Prostate gland (tissue), 2 donors: Measurements from ENCODE around the gene PALM3. TPM values are rescaled to one million over a fixed set of nuclear protein-coding genes. Genes with fewer than 3 reads are reported as not detected.
A peak's percentile ranks its signal among the peaks of the same experiment; 100 is the strongest.

Experiments used
- DNase-seq: peaks from one replicate; pipeline ENCODE4 v3.0.0-alpha.2; 2019; ENCODE audit warnings: low spot score
- H3K27ac ChIP-seq, 2 donors: fragments of 200-600 bp; sonication (generic); 2 replicates each; pipeline ENCODE4 v1.5.1; 2017 to 2019
- H3K27me3 ChIP-seq: fragments of 200-600 bp; sonication (generic); replicated peaks from 2 replicates; pipeline ENCODE4 v1.5.1; 2019; ENCODE audit not compliant: insufficient read depth
- H3K36me3 ChIP-seq, 2 donors: fragments of 200-600 bp; sonication (generic); 1 replicate in 1 of 2; 2 replicates in 1 of 2; pipeline versions ENCODE4 v1.5.1 to v1.8.1; 2017 to 2019
- H3K4me1 ChIP-seq: fragments of 200-600 bp; sonication (generic); replicated peaks from 2 replicates; pipeline ENCODE4 v1.5.1; 2019
- H3K4me3 ChIP-seq, 2 donors: fragments of 200-600 bp; sonication (generic); 2 replicates each; pipeline ENCODE4 v1.5.1; 2017 to 2019
- H3K9me3 ChIP-seq: fragments of 200-600 bp; sonication (generic); 2 replicates; pipeline ENCODE4 v1.5.1; 2017
- POLR2A ChIP-seq: fragments of 450-650 bp; IDR thresholded peaks from one replicate; pipeline ENCODE4 v1.6.1; 2016; ENCODE audit warnings: antibody characterized with exemption, mild to moderate bottlenecking
- POLR2AphosphoS5 ChIP-seq: sonication (generic); formaldehyde crosslinking; IDR thresholded peaks from one replicate; pipeline ENCODE4 v1.6.1; 2017; ENCODE audit warnings: antibody characterized with exemption
- WGBS: methylation state at CpG from one replicate; pipeline ENCODE4 v1.1.5; 2018; 5-methylcytosine and 5-hydroxymethylcytosine counted together
- intact Hi-C: fragments of 100-400 bp; cut with DNase I; formaldehyde crosslinking; loops from one replicate; pipeline ENCODE4 v1.14.2; 2022
- total RNA-seq, 2 donors: library from RNA; depleted of rRNA; stranded (reverse); fragments of >200 nt; gene quantifications; one replicate each; pipeline ENCODE4 v1.1.0, GENCODE V29; 2016
- TF ChIP-seq, protein P1 (sequence below), 4 experiments: fragments of 200-600 bp in 2 of 4; fragments of 450-650 bp in 2 of 4; sonication (generic) in 2 of 4; IDR thresholded peaks; 1 replicate in 3 of 4; 2 replicates in 1 of 4; pipeline ENCODE4 v1.5.1; 2016 to 2019; ENCODE audit warnings: antibody characterized with exemption in 4 of 4, mild to moderate bottlenecking in 2 of 4, moderate library complexity in 2 of 4

PALM3 gene
- total RNA-seq, 2 donors from 2014 or later = 1.8 to 16.1 TPM

DNA sequence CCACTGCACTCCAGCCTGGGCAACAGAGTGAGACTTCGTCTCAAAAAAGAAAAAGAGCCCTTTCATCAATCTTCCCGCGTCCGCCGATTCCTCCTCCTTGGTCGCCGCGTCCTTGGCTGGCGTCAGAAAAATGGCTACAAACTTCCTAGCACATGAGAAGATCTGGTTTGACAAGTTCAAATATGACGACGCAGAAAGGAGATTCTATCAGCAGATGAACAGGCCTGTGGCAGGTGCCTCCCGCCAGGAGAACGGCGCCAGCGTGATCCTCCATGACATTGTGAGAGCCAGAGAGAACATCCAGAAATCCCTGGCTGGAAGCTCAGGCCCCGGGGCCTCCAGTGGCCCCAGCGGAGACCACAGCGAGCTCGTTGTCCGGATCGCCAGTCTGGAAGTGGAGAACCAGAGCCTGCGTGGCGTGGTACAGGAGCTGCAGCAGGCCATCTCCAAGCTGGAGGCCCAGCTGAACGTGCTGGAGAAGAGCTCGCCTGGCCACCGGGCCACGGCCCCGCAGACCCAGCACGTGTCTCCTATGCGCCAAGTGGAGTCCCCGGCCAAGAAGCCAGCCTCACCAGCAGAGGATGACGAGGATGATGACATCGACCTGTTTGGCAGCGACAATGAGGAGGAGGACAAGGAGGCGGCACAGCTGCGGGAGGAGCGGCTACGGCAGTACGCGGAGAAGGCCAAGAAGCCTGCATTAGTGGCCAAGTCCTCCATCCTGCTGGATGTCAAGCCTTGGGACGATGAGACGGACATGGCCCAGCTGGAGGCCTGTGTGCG lies 8.6 kb upstream of the PALM3 start:
- no peak for DNase-seq
- no peaks in the 10 kb centered on the region for H3K27me3 ChIP-seq
- peak overlapping the region in 1 of 2 donors; percentile 45 for H3K27ac ChIP-seq
- no peaks in the 10 kb centered on the region for H3K9me3 ChIP-seq
- peaks cover 13% of the 10 kb centered on the region for H3K4me1 ChIP-seq
- 86% methylated on average over 43 of the region's 43 CpGs for WGBS
- intact Hi-C loops = loop anchor here (5.0 kb wide), 2 partner anchors 47 to 63 kb away; partner anchors contain the start of genes PRKACA and RFX1
- H3K36me3 ChIP-seq = no peaks in the 10 kb centered on the region
- no peak overlapping the region for H3K4me3 ChIP-seq
- TF ChIP-seq POLR2A = no peak
- peak; percentile 33 for TF ChIP-seq POLR2AphosphoS5
- TF ChIP-seq, protein P1, sequence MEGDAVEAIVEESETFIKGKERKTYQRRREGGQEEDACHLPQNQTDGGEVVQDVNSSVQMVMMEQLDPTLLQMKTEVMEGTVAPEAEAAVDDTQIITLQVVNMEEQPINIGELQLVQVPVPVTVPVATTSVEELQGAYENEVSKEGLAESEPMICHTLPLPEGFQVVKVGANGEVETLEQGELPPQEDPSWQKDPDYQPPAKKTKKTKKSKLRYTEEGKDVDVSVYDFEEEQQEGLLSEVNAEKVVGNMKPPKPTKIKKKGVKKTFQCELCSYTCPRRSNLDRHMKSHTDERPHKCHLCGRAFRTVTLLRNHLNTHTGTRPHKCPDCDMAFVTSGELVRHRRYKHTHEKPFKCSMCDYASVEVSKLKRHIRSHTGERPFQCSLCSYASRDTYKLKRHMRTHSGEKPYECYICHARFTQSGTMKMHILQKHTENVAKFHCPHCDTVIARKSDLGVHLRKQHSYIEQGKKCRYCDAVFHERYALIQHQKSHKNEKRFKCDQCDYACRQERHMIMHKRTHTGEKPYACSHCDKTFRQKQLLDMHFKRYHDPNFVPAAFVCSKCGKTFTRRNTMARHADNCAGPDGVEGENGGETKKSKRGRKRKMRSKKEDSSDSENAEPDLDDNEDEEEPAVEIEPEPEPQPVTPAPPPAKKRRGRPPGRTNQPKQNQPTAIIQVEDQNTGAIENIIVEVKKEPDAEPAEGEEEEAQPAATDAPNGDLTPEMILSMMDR (IDR thresholded peaks at IDR 0.05) = no peak

DNA sequence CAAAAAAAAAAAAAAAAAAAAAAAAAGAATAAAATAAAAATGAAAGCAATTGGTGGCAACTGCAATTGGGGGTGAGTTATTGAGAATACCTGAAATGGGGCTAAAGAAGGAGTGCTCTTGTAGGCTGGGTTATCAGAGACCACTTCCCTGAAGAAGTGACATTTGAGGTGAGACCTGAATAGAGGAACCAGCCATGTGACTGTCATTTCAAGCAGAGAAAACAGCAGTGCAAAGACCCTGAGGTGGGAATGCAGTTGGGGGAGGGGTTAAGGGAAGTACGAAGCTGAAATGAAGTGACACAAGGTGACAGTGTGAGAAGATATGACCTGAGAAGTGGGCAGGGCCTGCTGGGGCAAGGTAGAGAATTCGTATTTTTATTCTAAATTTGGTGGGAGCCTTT lies 4.3 kb upstream of the PALM3 start:
- intact Hi-C loops = no loop called here
- Histone ChIP-seq H3K36me3 (no peaks in the 10 kb centered on the region), H3K27me3 (no peaks in the 10 kb centered on the region), H3K4me3 (no peak overlapping the region), H3K9me3 (no peaks in the 10 kb centered on the region), H3K4me1 (no peaks in the 10 kb centered on the region), H3K27ac (no peak overlapping the region)
- WGBS = 57% methylated on average over 2 of the region's 2 CpGs
- DNase-seq = no peak
- TF ChIP-seq POLR2AphosphoS5 (no peak), POLR2A (no peak)
- TF ChIP-seq, protein P1 (IDR thresholded peaks at IDR 0.05) = no peak

DNA sequence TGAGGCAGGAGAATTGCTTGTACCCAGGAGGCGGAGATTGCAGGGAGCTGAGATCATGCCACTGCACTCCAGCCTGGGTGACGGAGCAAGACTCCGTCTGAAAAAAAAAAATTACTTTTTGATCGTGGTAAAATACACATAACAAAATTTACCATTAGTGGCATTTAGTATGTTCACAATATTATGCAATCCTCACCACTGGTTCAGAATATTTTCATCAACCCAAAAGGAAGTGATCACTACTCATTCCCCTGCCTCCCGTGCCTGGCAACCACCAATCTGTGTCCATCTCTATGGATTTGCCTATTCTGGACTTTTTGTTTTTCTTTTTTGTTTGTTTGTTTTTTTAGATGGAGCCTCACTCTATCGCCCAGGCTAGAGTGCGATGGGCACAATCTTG lies 1.2 kb upstream of the PALM3 start:
- TF ChIP-seq POLR2AphosphoS5 = no peak
- TF ChIP-seq, protein P1 (IDR thresholded peaks at IDR 0.05) = no peak
- no peak for TF ChIP-seq POLR2A
- no peak for DNase-seq
- 71% methylated on average over 7 of the region's 7 CpGs for WGBS
- no peak overlapping the region for H3K27ac ChIP-seq
- no peaks in the 10 kb centered on the region for H3K27me3 ChIP-seq
- intact Hi-C loops = no loop called here
- no peaks in the 10 kb centered on the region for H3K36me3 ChIP-seq
- no peaks in the 10 kb centered on the region for H3K9me3 ChIP-seq
- H3K4me1 ChIP-seq = no peaks in the 10 kb centered on the region
- H3K4me3 ChIP-seq = no peak overlapping the region

DNA sequence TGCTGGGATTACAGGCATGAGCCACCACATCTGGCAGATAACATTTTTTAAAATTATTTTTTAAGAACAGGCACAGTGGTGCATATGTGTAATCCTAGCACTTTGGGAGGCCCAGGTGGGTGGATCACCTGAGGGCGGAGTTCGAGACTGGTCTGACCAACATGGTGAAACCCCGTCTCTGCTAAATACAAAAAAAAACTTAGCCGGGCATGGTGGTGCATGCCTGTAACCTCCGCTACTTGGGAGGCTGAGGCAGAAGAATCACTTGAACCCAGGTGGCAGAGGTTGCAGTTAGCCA lies 631 bp upstream of the PALM3 start:
- DNase-seq = no peak
- Histone ChIP-seq H3K36me3 (no peaks in the 10 kb centered on the region), H3K4me1 (no peaks in the 10 kb centered on the region), H3K4me3 (no peak overlapping the region), H3K27me3 (no peaks in the 10 kb centered on the region), H3K27ac (no peak overlapping the region), H3K9me3 (no peaks in the 10 kb centered on the region)
- TF ChIP-seq, protein P1 (IDR thresholded peaks at IDR 0.05) = no peak
- TF ChIP-seq POLR2A (no peak), POLR2AphosphoS5 (no peak)
- 79% methylated on average over 5 of the region's 5 CpGs for WGBS
- intact Hi-C loops = no loop called here
